Activated T-cell treated with anti-CD3 and anti-CD28 coated beads for 48 hours (primary cell): ENCODE results near the gene CNOT6.

Experiments used
- DNase-seq: peaks from one replicate; pipeline ENCODE4 v3.0.0-alpha.2; 2020; ENCODE audit warnings: low read depth

CNOT6 gene

GRCh38 chr5:180622910-180623309 is 128.7 kb downstream of the CNOT6 start:
- DNase-seq, result no peak

- no peak for DNase-seq
Measured at GRCh38 chr5:180623411-180623834, 129.2 kb downstream of the CNOT6 start.

DNA sequence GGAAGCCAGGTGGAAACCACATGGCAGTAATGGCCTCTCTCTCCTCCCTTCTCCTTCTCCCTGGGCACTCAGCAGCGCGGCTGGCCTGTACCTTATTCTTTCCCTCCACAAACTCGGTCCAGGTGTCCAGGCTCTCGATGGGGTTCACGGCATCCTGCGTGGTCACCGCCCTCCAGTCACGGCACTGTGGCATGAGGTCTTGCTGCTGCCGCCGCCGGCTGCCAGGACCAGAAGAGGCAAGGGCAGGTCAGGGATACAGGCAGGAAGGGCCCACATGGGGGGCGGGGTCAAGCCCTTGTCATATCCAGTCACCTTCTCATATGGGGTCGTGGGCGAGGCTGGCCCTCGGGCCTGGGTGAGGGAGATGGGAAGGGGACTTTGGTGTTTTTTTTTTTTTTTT is 129.7 kb downstream of the CNOT6 start:
- no peak for DNase-seq

GRCh38 chr5:180624587-180624986 is 130.4 kb downstream of the CNOT6 start:
- no peak for DNase-seq

GRCh38 chr5:180625125-180625790 is 131.1 kb downstream of the CNOT6 start:
- no peak for DNase-seq

DNA sequence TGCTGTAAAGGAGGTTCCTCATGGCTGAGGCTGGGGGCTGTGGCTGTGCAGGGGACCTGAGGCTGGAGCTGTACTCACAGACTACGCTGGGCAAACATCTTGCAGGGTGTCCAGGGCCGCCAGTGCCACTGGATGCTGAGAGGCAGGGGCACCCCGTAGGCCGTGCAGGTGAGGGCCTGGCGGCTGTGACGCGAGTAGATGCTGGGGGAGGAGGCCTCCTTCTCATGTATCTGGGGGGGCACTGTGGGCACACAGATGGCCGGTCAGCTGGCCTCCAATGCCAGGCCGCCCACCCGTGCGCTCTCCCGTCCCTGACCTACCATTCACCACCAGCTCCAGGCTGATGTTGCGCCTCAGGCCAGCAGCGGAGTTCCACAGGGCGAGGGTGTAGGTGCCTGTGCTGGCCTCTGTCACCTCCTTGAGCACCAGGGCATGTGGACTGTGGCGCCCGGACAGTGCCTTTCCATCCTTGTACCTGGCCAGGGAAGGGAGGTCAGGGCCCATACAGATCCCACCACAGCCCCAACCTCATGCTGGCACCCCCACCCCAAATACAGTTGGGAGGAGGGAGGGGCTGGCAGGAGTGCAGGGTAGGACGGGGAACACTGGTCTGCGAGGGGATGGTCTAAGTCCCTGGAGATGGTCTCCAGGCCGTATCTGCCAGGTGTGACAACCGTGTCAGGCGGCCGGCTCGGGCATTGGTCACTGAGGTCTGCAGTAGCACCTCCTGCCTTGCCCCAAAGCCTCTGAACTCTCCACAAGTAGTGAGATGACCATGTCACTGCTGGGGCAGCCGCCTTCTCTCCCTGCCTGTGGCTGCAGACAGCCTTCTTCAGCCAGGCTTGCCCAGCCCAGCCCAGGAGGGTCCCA is 131.8 kb downstream of the CNOT6 start:
- no peak for DNase-seq

GRCh38 chr5:180626661-180627385 is 132.6 kb downstream of the CNOT6 start:
- DNase-seq, result no peak

DNA sequence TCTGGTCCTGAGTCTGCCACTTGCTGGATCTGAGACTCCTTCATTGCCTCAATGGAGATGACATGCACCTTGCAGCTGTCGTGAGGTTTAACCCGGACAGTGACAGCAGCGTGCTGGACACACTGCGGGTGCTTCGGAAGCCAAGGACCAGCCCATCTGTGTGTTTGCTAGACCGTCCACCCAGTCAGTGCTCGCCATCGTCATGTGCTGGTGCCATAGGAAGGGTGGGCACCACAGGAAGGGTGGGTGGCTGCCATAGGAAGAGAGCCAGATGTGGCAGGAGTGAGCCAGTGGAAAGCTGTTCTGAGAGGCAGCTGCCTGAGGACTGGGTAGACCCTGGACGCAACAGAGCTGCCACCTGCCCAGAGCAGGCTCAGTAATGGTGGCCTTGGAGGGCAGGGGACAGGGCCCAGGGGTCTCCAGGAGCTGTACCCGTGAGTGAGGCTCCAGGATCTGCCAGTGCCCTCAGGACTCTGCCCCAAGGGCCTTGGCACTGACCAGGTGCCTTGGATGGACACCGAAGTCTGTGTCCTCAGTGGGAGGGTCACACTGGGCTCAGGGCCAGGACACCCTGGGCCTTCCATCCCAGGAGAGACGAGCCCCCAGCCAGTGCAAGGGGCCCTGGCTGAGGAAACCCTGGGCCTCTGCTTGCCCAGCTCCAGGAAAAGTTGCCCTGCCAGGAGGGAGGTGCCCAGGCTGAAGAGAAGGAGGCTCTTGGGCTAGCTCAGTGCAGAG is 133.4 kb downstream of the CNOT6 start:
- no peak for DNase-seq
